GM23338 (cell line): ENCODE results near the gene CLIP2. TPM values are rescaled to one million over a fixed set of nuclear protein-coding genes. Genes with fewer than 3 reads are reported as not detected.

Experiments
- ATAC-seq: fragments of 200-7000 bp; cut with Tn5 transposase; 3 replicates; pipeline ENCODE4 v1.9.1; 2020
- DNase-seq: peaks from one replicate; pipeline ENCODE4 v3.0.0-alpha.2; 2015; ENCODE audit warnings: low spot score
- H2AFZ ChIP-seq: fragments of 200-600 bp; sonication (generic); 2 replicates; pipeline ENCODE4 v1.8.0; 2016; ENCODE audit warnings: antibody characterized with exemption, mild to moderate bottlenecking, moderate library complexity
- H3F3A ChIP-seq: fragments of 200-600 bp; sonication (generic); replicated peaks from 2 replicates; pipeline ENCODE4 v1.8.0; 2017; ENCODE audit warnings: antibody characterized with exemption, mixed run types, low read depth
- H3K27ac ChIP-seq: fragments of 200-600 bp; sonication (generic); 2 replicates; pipeline ENCODE4 v1.6.1; 2016; ENCODE audit warnings: low read depth
- H3K27me3 ChIP-seq: fragments of 200-600 bp; sonication (generic); 2 replicates; pipeline ENCODE4 v1.8.0; 2016; ENCODE audit warnings: mild to moderate bottlenecking, mixed run types, moderate library complexity; ENCODE audit not compliant: insufficient read depth
- H3K36me3 ChIP-seq: fragments of 200-600 bp; sonication (generic); 2 replicates; pipeline ENCODE4 v1.8.0; 2016; ENCODE audit warnings: mild to moderate bottlenecking; ENCODE audit not compliant: insufficient read depth
- H3K4me1 ChIP-seq: fragments of 200-600 bp; sonication (generic); 2 replicates; pipeline ENCODE4 v1.8.0; 2016; ENCODE audit warnings: mild to moderate bottlenecking, moderate library complexity; ENCODE audit not compliant: insufficient read depth
- H3K4me2 ChIP-seq: fragments of 200-600 bp; sonication (generic); 2 replicates; pipeline ENCODE4 v1.7.1; 2017; ENCODE audit warnings: mixed run types
- H3K4me3 ChIP-seq: fragments of 200-600 bp; sonication (generic); 2 replicates; pipeline ENCODE4 v1.6.1; 2016; ENCODE audit warnings: mixed run types
- H3K79me2 ChIP-seq: fragments of 200-600 bp; sonication (generic); replicated peaks from 2 replicates; pipeline ENCODE4 v1.8.0; 2017; ENCODE audit warnings: mild to moderate bottlenecking; ENCODE audit not compliant: insufficient read depth
- H3K9me2 ChIP-seq: fragments of 200-600 bp; sonication (generic); 2 replicates; pipeline ENCODE4 v1.8.0; 2017; ENCODE audit not compliant: insufficient read depth
- H4K20me1 ChIP-seq: fragments of 200-600 bp; sonication (generic); replicated peaks from 2 replicates; pipeline ENCODE4 v1.8.0; 2017; ENCODE audit warnings: mild to moderate bottlenecking; ENCODE audit not compliant: insufficient read depth
- H3K27ac Mint-ChIP-seq: 2 replicates; pipeline ENCODE4 v1.8.0; 2020; ENCODE audit warnings: inconsistent platforms, mild to moderate bottlenecking, moderate library complexity, mixed read lengths
- H3K27me3 Mint-ChIP-seq: 3 replicates; pipeline ENCODE4 v1.8.0; 2022; ENCODE audit warnings: low read depth, mild to moderate bottlenecking, moderate library complexity, mixed read lengths, inconsistent platforms; ENCODE audit not compliant: insufficient read depth, poor library complexity
- H3K36me3 Mint-ChIP-seq: 3 replicates; pipeline ENCODE4 v1.8.0; 2021; ENCODE audit warnings: low read depth, mild to moderate bottlenecking, inconsistent platforms, moderate library complexity, mixed read lengths
- H3K4me1 Mint-ChIP-seq: 3 replicates; pipeline ENCODE4 v1.8.0; 2020; ENCODE audit warnings: mild to moderate bottlenecking, inconsistent platforms, mixed read lengths
- H3K4me3 Mint-ChIP-seq: 3 replicates; pipeline ENCODE4 v1.8.0; 2021; ENCODE audit warnings: moderate library complexity, mild to moderate bottlenecking, inconsistent platforms, mixed read lengths
- H3K9me3 Mint-ChIP-seq: 3 replicates; pipeline ENCODE4 v1.8.0; 2020; ENCODE audit warnings: moderate library complexity, mild to moderate bottlenecking, inconsistent platforms, mixed read lengths
- CREB1 ChIP-seq: fragments of 250-450 bp; sonication (Bioruptor Pico); IDR thresholded peaks from 2 replicates; pipeline ENCODE4 v1.5.0; 2020; ENCODE audit warnings: low read depth, mild to moderate bottlenecking, moderate library complexity
- ETS1 ChIP-seq: IDR thresholded peaks from 2 replicates; pipeline ENCODE4 v1.6.1; 2016; ENCODE audit warnings: antibody characterized with exemption
- EZH2 ChIP-seq: fragments of 200-600 bp; sonication (generic); IDR thresholded peaks from one replicate; pipeline ENCODE4 v1.8.0; 2017; ENCODE audit warnings: antibody characterized with exemption, mild to moderate bottlenecking, low read depth; ENCODE audit not compliant: unreplicated experiment
- EZH2phosphoT487 ChIP-seq: fragments of 200-600 bp; sonication (generic); IDR thresholded peaks from one replicate; pipeline ENCODE4 v1.8.1; 2018; ENCODE audit warnings: antibody characterized with exemption; ENCODE audit not compliant: unreplicated experiment
- JUNB ChIP-seq: IDR thresholded peaks from one replicate; pipeline ENCODE4 v1.6.1; 2016; ENCODE audit warnings: antibody characterized with exemption; ENCODE audit not compliant: unreplicated experiment
- NANOG ChIP-seq: IDR thresholded peaks from 2 replicates; pipeline ENCODE4 v1.6.1; 2016; ENCODE audit warnings: antibody characterized with exemption, borderline replicate concordance
- POLR2AphosphoS5 ChIP-seq: IDR thresholded peaks from 2 replicates; pipeline ENCODE4 v1.6.1; 2016; ENCODE audit warnings: antibody characterized with exemption, low read depth
- REST ChIP-seq: IDR thresholded peaks from one replicate; pipeline ENCODE4 v1.6.1; 2018; ENCODE audit warnings: antibody characterized with exemption; ENCODE audit not compliant: unreplicated experiment
- STAT1 ChIP-seq: IDR thresholded peaks from one replicate; pipeline ENCODE4 v1.6.1; 2016; ENCODE audit warnings: antibody characterized with exemption; ENCODE audit not compliant: unreplicated experiment
- ZNF114 ChIP-seq: fragments of 250-450 bp; sonication (Bioruptor Pico); IDR thresholded peaks from 2 replicates; pipeline ENCODE4 v1.5.0; 2020; ENCODE audit warnings: mild to moderate bottlenecking, moderate library complexity
- ZNF331 ChIP-seq: fragments of 250-450 bp; sonication (Bioruptor Pico); IDR thresholded peaks from 2 replicates; pipeline ENCODE4 v1.5.0; 2020; ENCODE audit warnings: low read depth, mild to moderate bottlenecking, moderate library complexity
- polyA plus RNA-seq: library from polyadenylated mRNA; unstranded; fragments of >200 nt; fragmentation: Nextera tagmentation; extraction: Ambion mirVana; gene quantifications from 2 replicates; pipeline ENCODE4 v1.2.1, GENCODE V29; 2016
- total RNA-seq: library from RNA; depleted of rRNA; stranded (reverse); fragments of >200 nt; shearing (Covaris generic); gene quantifications from 2 replicates; pipeline ENCODE4 v1.2.3, GENCODE V29; 2014
- TF ChIP-seq, protein P1 (sequence below): fragments of 250-450 bp; sonication (Bioruptor Pico); IDR thresholded peaks from 2 replicates; pipeline ENCODE4 v1.5.0; 2020; ENCODE audit warnings: mild to moderate bottlenecking, moderate library complexity
- TF ChIP-seq, protein P2 (sequence below), 2 experiments: fragments of 200-600 bp in 1 of 2; sonication (generic) in 1 of 2; conservative IDR thresholded peaks; 2 replicates each; pipeline versions ENCODE4 v1.5.1 to v1.6.1; 2016 to 2017; ENCODE audit warnings: antibody characterized with exemption in 2 of 2, low read depth in 2 of 2, mild to moderate bottlenecking in 2 of 2, moderate library complexity in 1 of 2

Gene CLIP2
- total and polyA plus RNA-seq, 2 experiments from 2014 or later = 8.1 to 51.9 TPM

DNA sequence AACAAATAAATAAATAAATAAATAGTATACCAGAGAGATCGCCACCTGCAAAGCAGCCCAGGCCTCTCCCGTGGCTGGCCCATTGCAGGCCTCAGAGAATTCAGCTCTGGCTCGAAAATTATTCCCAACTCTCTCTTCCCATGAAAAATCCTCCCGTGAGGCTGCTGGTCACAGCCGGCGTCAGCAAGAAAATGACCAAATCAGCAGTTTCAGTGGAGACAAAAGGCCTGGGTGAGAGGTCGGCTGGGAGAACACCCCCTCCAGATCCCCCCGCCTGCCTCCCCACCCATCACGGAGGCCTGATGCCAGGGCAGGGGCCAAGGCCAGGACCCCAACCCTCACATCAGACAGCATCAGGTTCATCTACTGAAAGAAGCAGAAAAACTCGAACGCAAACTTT lies 3.1 kb upstream of the CLIP2 start:
- Histone ChIP-seq H3K9me2 (no peaks in the 10 kb centered on the region), H3K36me3 (no peaks in the 10 kb centered on the region), H3K4me2 (no peak overlapping the region), H3F3A (peaks cover 16% of the 10 kb centered on the region; the same call in 1 of the 2 replicates), H4K20me1 (peaks cover 7% of the 10 kb centered on the region), H3K27ac (no peak overlapping the region), H3K27me3 (no peaks in the 10 kb centered on the region), H3K4me1 (peaks cover 21% of the 10 kb centered on the region), H2AFZ (no peak overlapping the region), H3K79me2 (peaks cover 13% of the 10 kb centered on the region), H3K4me3 (no peak overlapping the region)
- Mint-ChIP-seq H3K4me3 (no peak overlapping the region), H3K36me3 (no peaks in the 10 kb centered on the region; the same call in 2 of the 3 replicates), H3K4me1 (peaks cover 32% of the 10 kb centered on the region), H3K9me3 (no peaks in the 10 kb centered on the region), H3K27me3 (peaks cover 21% of the 10 kb centered on the region), H3K27ac (no peak overlapping the region)
- no peak for ATAC-seq
- no peak for TF ChIP-seq JUNB
- no peak for TF ChIP-seq STAT1
- no peak for TF ChIP-seq EZH2phosphoT487
- TF ChIP-seq ZNF114 = no peak
- TF ChIP-seq POLR2AphosphoS5 = no peak
- TF ChIP-seq, protein P1, sequence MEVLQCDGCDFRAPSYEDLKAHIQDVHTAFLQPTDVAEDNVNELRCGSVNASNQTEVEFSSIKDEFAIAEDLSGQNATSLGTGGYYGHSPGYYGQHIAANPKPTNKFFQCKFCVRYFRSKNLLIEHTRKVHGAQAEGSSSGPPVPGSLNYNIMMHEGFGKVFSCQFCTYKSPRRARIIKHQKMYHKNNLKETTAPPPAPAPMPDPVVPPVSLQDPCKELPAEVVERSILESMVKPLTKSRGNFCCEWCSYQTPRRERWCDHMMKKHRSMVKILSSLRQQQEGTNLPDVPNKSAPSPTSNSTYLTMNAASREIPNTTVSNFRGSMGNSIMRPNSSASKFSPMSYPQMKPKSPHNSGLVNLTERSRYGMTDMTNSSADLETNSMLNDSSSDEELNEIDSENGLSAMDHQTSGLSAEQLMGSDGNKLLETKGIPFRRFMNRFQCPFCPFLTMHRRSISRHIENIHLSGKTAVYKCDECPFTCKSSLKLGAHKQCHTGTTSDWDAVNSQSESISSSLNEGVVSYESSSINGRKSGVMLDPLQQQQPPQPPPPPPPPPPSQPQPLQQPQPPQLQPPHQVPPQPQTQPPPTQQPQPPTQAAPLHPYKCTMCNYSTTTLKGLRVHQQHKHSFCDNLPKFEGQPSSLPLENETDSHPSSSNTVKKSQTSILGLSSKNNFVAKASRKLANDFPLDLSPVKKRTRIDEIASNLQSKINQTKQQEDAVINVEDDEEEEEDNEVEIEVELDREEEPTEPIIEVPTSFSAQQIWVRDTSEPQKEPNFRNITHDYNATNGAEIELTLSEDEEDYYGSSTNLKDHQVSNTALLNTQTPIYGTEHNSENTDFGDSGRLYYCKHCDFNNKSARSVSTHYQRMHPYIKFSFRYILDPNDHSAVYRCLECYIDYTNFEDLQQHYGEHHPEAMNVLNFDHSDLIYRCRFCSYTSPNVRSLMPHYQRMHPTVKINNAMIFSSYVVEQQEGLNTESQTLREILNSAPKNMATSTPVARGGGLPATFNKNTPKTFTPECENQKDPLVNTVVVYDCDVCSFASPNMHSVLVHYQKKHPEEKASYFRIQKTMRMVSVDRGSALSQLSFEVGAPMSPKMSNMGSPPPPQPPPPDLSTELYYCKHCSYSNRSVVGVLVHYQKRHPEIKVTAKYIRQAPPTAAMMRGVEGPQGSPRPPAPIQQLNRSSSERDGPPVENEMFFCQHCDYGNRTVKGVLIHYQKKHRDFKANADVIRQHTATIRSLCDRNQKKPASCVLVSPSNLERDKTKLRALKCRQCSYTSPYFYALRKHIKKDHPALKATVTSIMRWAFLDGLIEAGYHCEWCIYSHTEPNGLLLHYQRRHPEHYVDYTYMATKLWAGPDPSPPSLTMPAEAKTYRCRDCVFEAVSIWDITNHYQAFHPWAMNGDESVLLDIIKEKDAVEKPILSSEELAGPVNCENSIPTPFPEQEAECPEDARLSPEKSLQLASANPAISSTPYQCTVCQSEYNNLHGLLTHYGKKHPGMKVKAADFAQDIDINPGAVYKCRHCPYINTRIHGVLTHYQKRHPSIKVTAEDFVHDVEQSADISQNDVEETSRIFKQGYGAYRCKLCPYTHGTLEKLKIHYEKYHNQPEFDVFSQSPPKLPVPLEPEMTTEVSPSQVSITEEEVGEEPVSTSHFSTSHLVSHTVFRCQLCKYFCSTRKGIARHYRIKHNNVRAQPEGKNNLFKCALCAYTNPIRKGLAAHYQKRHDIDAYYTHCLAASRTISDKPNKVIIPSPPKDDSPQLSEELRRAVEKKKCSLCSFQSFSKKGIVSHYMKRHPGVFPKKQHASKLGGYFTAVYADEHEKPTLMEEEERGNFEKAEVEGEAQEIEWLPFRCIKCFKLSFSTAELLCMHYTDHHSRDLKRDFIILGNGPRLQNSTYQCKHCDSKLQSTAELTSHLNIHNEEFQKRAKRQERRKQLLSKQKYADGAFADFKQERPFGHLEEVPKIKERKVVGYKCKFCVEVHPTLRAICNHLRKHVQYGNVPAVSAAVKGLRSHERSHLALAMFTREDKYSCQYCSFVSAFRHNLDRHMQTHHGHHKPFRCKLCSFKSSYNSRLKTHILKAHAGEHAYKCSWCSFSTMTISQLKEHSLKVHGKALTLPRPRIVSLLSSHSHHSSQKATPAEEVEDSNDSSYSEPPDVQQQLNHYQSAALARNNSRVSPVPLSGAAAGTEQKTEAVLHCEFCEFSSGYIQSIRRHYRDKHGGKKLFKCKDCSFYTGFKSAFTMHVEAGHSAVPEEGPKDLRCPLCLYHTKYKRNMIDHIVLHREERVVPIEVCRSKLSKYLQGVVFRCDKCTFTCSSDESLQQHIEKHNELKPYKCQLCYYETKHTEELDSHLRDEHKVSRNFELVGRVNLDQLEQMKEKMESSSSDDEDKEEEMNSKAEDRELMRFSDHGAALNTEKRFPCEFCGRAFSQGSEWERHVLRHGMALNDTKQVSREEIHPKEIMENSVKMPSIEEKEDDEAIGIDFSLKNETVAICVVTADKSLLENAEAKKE (CRISPR knock-in tag) = no peak
- no peak for TF ChIP-seq CREB1 (CRISPR knock-in tag)
- TF ChIP-seq ZNF331 (CRISPR knock-in tag) = no peak
- TF ChIP-seq NANOG = no peak
- TF ChIP-seq EZH2 = no peak
- TF ChIP-seq ETS1 = no peak
- no peak for TF ChIP-seq REST
- TF ChIP-seq, protein P2, sequence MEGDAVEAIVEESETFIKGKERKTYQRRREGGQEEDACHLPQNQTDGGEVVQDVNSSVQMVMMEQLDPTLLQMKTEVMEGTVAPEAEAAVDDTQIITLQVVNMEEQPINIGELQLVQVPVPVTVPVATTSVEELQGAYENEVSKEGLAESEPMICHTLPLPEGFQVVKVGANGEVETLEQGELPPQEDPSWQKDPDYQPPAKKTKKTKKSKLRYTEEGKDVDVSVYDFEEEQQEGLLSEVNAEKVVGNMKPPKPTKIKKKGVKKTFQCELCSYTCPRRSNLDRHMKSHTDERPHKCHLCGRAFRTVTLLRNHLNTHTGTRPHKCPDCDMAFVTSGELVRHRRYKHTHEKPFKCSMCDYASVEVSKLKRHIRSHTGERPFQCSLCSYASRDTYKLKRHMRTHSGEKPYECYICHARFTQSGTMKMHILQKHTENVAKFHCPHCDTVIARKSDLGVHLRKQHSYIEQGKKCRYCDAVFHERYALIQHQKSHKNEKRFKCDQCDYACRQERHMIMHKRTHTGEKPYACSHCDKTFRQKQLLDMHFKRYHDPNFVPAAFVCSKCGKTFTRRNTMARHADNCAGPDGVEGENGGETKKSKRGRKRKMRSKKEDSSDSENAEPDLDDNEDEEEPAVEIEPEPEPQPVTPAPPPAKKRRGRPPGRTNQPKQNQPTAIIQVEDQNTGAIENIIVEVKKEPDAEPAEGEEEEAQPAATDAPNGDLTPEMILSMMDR (conservative IDR thresholded peaks at IDR 0.05; ENCODE audit: low read depth in 2 of 2) = no peak
- DNase-seq = no peak
